GM08714 (cell line): Measurements from ENCODE around the gene LRRC28.

Experiments used
- H3K4me3 ChIP-seq: fragments of 200-500 bp; sonication (Bioruptor generic); 2 replicates; pipeline ENCODE4 v1.5.1; 2014; ENCODE audit warnings: mild to moderate bottlenecking, low read length, inconsistent platforms
- ZNF274 ChIP-seq: IDR thresholded peaks from 2 replicates; pipeline ENCODE4 v1.6.1; 2012; ENCODE audit warnings: mild to moderate bottlenecking, low read depth, low read length

The LRRC28 gene

GRCh38 chr15:99306694-99307338 lies 55.5 kb downstream of the LRRC28 start:
- no peak overlapping the region; the same call in 1 of the 2 replicates for H3K4me3 ChIP-seq
- no peak for TF ChIP-seq ZNF274

DNA sequence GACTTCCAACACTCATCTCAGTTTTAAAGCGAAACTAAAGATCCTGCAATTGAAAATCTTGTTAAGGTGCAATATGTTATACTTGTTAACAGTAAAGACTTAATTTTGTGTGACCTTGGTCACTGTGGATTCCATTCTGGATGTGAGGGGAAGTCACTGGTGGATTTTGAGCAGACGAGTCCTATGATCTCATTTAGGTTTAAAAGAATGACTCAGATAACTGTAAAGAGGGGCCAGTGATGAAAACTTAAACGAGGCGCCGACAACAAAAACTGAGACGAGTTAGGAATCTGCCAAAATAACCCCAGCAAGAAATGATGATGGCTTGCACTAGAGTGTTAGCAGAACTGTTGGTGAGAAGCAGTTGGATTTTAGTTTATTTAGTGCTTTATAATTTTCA lies 56.5 kb downstream of the LRRC28 start:
- no peak overlapping the region for H3K4me3 ChIP-seq
- TF ChIP-seq ZNF274, result no peak

- TF ChIP-seq ZNF274, result no peak
- no peak overlapping the region for H3K4me3 ChIP-seq
These were observed 59.5 kb downstream of the LRRC28 start for GRCh38 chr15:99310745-99311144.

DNA sequence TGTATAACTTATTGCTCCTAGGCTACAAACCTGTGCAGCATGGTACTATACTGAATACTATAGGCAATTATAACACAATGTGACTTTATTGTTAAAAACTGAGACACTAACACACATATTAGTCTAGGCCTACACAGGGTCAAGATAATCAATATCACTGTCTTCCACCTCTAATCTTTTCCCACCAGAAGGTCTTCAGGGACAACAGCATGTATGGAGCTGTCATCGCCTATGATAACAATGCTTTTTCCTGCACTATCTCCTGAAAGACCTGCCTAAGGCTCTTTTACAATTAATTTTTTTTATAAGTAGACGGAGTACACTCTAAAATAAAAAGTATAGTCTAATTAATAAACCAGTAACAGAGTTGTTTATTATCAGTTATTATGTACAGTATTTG lies 60.9 kb downstream of the LRRC28 start:
- H3K4me3 ChIP-seq, result no peak overlapping the region
- TF ChIP-seq ZNF274, result no peak

GRCh38 chr15:99312794-99313193 lies 61.5 kb downstream of the LRRC28 start:
- no peak for TF ChIP-seq ZNF274
- H3K4me3 ChIP-seq, result no peak overlapping the region

GRCh38 chr15:99315636-99316035 lies 64.4 kb downstream of the LRRC28 start:
- H3K4me3 ChIP-seq, result no peak overlapping the region
- no peak for TF ChIP-seq ZNF274

- H3K4me3 ChIP-seq, result no peak overlapping the region
- no peak for TF ChIP-seq ZNF274
These were observed 69.3 kb downstream of the LRRC28 start for GRCh38 chr15:99320374-99321215.

- no peak for TF ChIP-seq ZNF274
These were observed 70.2 kb downstream of the LRRC28 start for GRCh38 chr15:99321468-99321867.

GRCh38 chr15:99322643-99323405 lies 71.5 kb downstream of the LRRC28 start:
- H3K4me3 ChIP-seq, result no peak overlapping the region
- no peak for TF ChIP-seq ZNF274

More at GRCh38 chr15:99321468-99321867, 70.2 kb downstream of the LRRC28 start:
- no peak overlapping the region for H3K4me3 ChIP-seq

DNA sequence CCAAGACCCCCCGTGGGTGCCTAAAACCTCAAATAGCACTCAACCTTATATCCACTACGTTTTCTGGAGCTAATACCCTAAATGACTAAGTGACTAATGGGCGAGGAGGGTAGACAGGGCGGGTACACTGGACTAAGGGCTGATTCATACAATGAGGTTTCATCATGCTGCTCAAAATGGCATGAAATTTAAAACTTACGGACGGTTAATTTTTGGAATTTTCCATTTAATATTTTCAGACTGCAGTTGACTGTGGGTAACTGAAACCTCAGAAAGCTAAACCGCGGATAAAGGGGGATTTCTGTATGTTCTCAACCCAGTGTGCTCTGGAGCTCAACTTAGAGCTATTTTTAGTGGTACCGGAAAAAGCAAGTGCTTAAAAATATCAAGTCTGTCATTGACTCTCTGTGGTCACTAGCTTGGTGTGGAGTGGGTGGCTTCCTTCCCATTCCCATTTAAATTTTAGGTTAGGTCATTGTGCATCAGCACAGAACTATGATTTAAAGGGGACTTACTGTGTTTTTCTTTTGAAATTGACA lies 72.9 kb downstream of the LRRC28 start:
- TF ChIP-seq ZNF274, result no peak

DNA sequence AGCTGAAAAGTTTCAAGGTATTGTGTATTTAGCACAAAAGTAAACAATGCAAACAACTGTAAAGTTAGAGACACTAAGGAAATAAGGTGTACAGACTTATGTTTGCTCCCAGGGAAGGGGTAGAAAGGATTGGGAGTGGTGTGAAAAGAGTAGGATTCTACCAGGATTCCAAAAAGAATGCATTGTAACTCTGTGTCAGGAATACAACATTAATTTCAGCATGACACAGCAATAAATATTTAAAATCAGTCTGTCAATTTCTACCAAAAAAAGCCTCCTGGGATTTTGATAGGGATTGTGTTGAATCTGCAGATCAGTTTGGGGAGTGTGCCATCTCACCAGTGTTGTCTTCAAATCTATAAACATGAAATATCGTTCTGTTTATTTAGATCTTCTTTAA lies 73.4 kb downstream of the LRRC28 start:
- no peak for TF ChIP-seq ZNF274
- H3K4me3 ChIP-seq, result no peak overlapping the region

More for the DNA sequence above, 72.9 kb downstream of the LRRC28 start:
- no peak overlapping the region for H3K4me3 ChIP-seq

GRCh38 chr15:99326235-99326634 lies 75.0 kb downstream of the LRRC28 start:
- no peak overlapping the region for H3K4me3 ChIP-seq
- no peak for TF ChIP-seq ZNF274

DNA sequence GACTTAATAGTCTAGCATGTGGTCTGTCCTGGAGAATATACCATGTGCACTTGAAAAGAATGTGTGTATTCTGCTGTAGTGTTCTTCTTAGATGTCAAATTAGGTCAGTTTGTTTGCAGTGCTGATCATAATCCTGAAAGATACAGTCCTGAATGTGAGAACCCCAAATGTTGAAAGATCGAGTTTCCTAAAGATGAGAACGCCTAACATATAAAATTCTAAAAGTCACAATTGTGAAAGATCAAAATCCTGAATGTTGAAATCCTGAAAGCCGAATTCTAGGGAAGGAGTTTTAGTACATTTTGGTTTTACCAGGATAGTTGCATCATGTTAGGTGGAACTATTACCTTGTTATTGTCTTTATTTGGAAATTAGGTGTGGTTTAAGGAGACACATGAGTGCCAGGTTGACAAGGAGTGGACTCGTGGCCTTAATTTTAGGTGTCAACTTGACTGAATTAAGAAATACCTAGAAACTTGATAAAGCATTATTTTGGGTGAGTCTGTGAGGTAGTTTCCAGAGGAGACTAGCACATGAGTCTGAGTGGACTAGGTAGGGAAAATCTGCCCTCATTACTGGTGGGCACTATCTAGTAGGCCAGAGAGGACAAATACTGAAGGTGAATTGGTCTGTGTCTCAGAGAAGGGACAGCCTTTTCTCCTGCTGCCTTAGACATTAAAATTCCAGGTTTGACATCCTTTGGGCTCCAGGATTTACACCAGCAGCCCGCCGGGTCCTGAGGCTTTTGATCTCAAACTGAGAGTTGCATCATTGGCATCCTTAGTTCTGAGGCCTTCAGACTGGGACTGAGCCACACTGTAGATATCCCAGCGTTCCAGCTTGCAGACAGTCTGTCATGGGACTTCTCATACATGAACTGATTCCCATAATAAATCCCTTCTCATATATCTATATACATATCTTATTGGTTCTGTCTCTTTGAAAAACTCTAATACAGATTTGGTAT lies 77.1 kb downstream of the LRRC28 start:
- no peak for TF ChIP-seq ZNF274
- H3K4me3 ChIP-seq, result no peak overlapping the region
